SK-N-DZ (cell line): Measurements from ENCODE around the gene ITIH2.
"Not testable (repeated sequence)": the region's sequence is repeated elsewhere in the genome, so short reads cannot be mapped to it uniquely, and the experiment has no call there.

ENCODE experiments used
- DNase-seq: peaks from one replicate; pipeline ENCODE4 v3.0.0-alpha.2; 2015; ENCODE audit warnings: low spot score

Gene ITIH2

GRCh38 chr10:7696545-7696944 is 6.6 kb upstream of the ITIH2 start:
- DNase-seq: no peak

- DNase-seq: no peak
Measured at GRCh38 chr10:7697426-7697825, 5.7 kb upstream of the ITIH2 start.

- no peak for DNase-seq
Measured at GRCh38 chr10:7700577-7701125, 2.5 kb upstream of the ITIH2 start.

GRCh38 chr10:7701158-7701742 is 1.9 kb upstream of the ITIH2 start:
- no peak for DNase-seq

- DNase-seq: no peak
Measured at GRCh38 chr10:7702288-7702812, 766 bp upstream of the ITIH2 start.

- no peak for DNase-seq
Measured at GRCh38 chr10:7704071-7705016, 1.2 kb downstream of the ITIH2 start.

GRCh38 chr10:7705341-7705740 is 2.2 kb downstream of the ITIH2 start:
- DNase-seq: no peak

GRCh38 chr10:7706534-7707073 is 3.5 kb downstream of the ITIH2 start:
- DNase-seq: no peak

GRCh38 chr10:7707102-7707501 is 4.0 kb downstream of the ITIH2 start:
- DNase-seq: no peak

- no peak for DNase-seq
Measured at GRCh38 chr10:7707858-7708622, 4.9 kb downstream of the ITIH2 start.

GRCh38 chr10:7708832-7709231 is 5.7 kb downstream of the ITIH2 start:
- DNase-seq: no peak

- no peak for DNase-seq
Measured at GRCh38 chr10:7710446-7710845, 7.3 kb downstream of the ITIH2 start.

- DNase-seq: not testable (repeated sequence)
Measured at GRCh38 chr10:7711075-7711474, 8.0 kb downstream of the ITIH2 start.

- DNase-seq: no peak
Measured at GRCh38 chr10:7715515-7715914, 12.4 kb downstream of the ITIH2 start.

GRCh38 chr10:7717767-7718166 is 14.7 kb downstream of the ITIH2 start:
- DNase-seq: no peak

GRCh38 chr10:7718685-7719084 is 15.6 kb downstream of the ITIH2 start:
- DNase-seq: no peak

- DNase-seq: no peak
Measured at GRCh38 chr10:7720478-7720877, 17.4 kb downstream of the ITIH2 start.

- DNase-seq: no peak
Measured at GRCh38 chr10:7722927-7723529, 19.9 kb downstream of the ITIH2 start.

- DNase-seq: no peak
Measured at GRCh38 chr10:7734821-7735220, 31.7 kb downstream of the ITIH2 start.

- no peak for DNase-seq
Measured at GRCh38 chr10:7738536-7739407, 35.7 kb downstream of the ITIH2 start.
